HepG2 (cell line): ENCODE results near the gene BZW1. TPM values are rescaled to one million over a fixed set of nuclear protein-coding genes. Genes with fewer than 3 reads are reported as not detected.

Source experiments
- CBFB ChIP-seq: sonication (generic); formaldehyde crosslinking; IDR thresholded peaks from 2 replicates; pipeline ENCODE4 v1.4.0; 2020; ENCODE audit warnings: missing genetic modification reagents
- HDAC1 ChIP-seq: sonication (generic); formaldehyde crosslinking; IDR thresholded peaks from 2 replicates; pipeline ENCODE4 v1.5.1; 2020; ENCODE audit warnings: mild to moderate bottlenecking, missing genetic modification reagents
- HNRNPK ChIP-seq: fragments of 200-400 bp; formaldehyde crosslinking; IDR thresholded peaks from 2 replicates; pipeline ENCODE4 v1.6.1; 2018; ENCODE audit warnings: low read length, low read depth, moderate library complexity, mild to moderate bottlenecking; ENCODE audit not compliant: poor library complexity, severe bottlenecking
- IKZF4 ChIP-seq: sonication (generic); formaldehyde crosslinking; IDR thresholded peaks from 2 replicates; pipeline ENCODE4 v1.5.1; 2020; ENCODE audit warnings: borderline replicate concordance, mild to moderate bottlenecking, low read depth, missing genetic modification reagents; ENCODE audit errors: not compliant biosample characterization
- SIN3A ChIP-seq: IDR thresholded peaks from 2 replicates; pipeline ENCODE4 v1.6.1; 2011; ENCODE audit warnings: low read depth, mild to moderate bottlenecking, control low read depth, low read length, borderline replicate concordance
- YY1 ChIP-seq: IDR thresholded peaks from 2 replicates; pipeline ENCODE4 v1.6.1; 2011; ENCODE audit warnings: low read length, low read depth, moderate library complexity, mild to moderate bottlenecking; ENCODE audit not compliant: insufficient read depth, insufficient replicate concordance
- ZFP41 ChIP-seq: sonication (generic); formaldehyde crosslinking; IDR thresholded peaks from 2 replicates; pipeline ENCODE4 v1.4.0; 2020; ENCODE audit warnings: mild to moderate bottlenecking, missing genetic modification reagents, borderline replicate concordance
- ZNF160 ChIP-seq: sonication (generic); formaldehyde crosslinking; IDR thresholded peaks from 2 replicates; pipeline ENCODE4 v1.8.0; 2022; ENCODE audit warnings: mild to moderate bottlenecking, inconsistent platforms, missing genetic modification reagents
- ZNF24 ChIP-seq: fragments of 450-650 bp; IDR thresholded peaks from 2 replicates; pipeline ENCODE4 v1.6.1; 2017; ENCODE audit warnings: antibody characterized with exemption, mild to moderate bottlenecking
- ZNF501 ChIP-seq: sonication (generic); formaldehyde crosslinking; IDR thresholded peaks from 2 replicates; pipeline ENCODE4 v1.5.1; 2020; ENCODE audit warnings: mild to moderate bottlenecking, moderate library complexity, missing genetic modification reagents
- ZNF766 ChIP-seq: sonication (generic); formaldehyde crosslinking; IDR thresholded peaks from 2 replicates; pipeline ENCODE4 v1.5.0; 2020; ENCODE audit warnings: missing genetic modification reagents, borderline replicate concordance
- polyA plus RNA-seq, 8 experiments: library from polyadenylated mRNA; depleted of rRNA in 3 of 8; stranded (reverse) in 7 of 8; unstranded in 1 of 8; fragments of >200 nt; fragmentation: Illumina TruSeq in 4 of 8; extraction: Trizol in 4 of 8; gene quantifications; 2 replicates each; pipeline versions ENCODE4 v1.2.1 to v1.2.3, GENCODE V29; 2011 to 2016; ENCODE audit warnings: low read depth in 4 of 8, missing spikeins in 1 of 8, mixed read lengths in 1 of 8; ENCODE audit not compliant: insufficient read depth in 1 of 8
- total RNA-seq, 5 experiments: library from RNA; depleted of rRNA; stranded (reverse); fragments of >200 nt; fragmentation: Illumina TruSeq; extraction: Trizol; gene quantifications; 2 replicates each; pipeline ENCODE4 v1.2.3, GENCODE V29; 2016; ENCODE audit warnings: low read depth in 1 of 5
- TF ChIP-seq, protein P1 (sequence below): sonication (generic); formaldehyde crosslinking; IDR thresholded peaks from 2 replicates; pipeline ENCODE4 v1.8.1; 2023; ENCODE audit warnings: mild to moderate bottlenecking, moderate library complexity, missing genetic modification reagents
- TF ChIP-seq, protein P2 (sequence below): sonication (generic); formaldehyde crosslinking; IDR thresholded peaks from 2 replicates; pipeline ENCODE4 v1.9.0; 2021; ENCODE audit warnings: missing genetic modification reagents, mild to moderate bottlenecking, borderline replicate concordance
- TF ChIP-seq, protein P3 (sequence below): sonication (generic); formaldehyde crosslinking; IDR thresholded peaks from 2 replicates; pipeline ENCODE4 v1.4.0; 2020; ENCODE audit warnings: mild to moderate bottlenecking, missing genetic modification reagents
- TF ChIP-seq, protein P4 (sequence below): sonication (generic); formaldehyde crosslinking; IDR thresholded peaks from 2 replicates; pipeline ENCODE4 v1.5.1; 2020; ENCODE audit warnings: mild to moderate bottlenecking, missing genetic modification reagents, moderate library complexity

The BZW1 gene
- total and polyA plus RNA-seq, 2 of the 13 experiments (the other 11 are each of a cell fraction or from before 2014, with no cell fraction given) = 106 to 384 TPM

DNA sequence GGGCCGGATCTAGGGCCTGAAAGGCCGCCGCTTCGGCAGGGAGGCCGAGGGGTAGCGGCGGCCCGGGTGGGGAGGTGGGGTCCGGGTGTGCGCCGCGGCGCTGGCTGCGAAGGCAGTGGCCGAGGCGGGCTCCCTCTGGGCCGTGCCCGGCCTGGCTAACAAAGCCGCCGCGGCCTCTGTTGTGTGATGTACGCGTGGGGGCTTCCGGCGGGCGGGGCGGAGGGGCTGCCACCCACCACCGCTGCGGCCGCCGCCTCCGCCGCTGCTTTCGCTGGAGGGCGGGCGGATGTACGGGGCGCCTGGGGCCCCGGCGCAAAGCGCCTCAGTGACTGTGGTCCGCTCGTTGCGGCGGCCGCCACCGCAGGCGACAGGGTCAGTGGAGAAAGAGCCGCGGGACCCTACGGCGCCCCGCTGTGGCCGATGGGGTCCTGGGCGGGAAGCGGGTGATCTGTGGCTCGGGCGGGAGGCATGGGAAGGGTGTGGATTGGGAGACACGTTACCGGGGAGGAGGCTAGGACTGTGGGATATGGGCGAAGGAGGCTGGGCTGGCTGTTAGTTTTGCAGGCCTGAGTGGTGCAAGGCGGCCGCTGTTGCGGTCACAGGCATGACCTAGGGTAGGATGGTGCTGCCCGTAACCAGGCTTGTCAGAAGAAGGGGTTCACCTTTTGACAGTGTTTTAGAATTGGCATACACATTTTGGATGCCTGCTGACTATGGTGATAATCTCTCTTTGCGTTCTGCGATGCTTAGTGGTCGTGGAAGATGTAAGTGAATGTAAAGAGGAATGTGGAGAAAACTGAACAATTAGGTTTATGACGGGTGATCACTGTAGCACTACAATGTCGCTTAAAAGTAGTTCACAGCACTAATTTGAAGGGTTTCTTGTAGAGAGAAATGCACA, 662 bp downstream of the BZW1 start (continued):
- TF ChIP-seq, protein P1, sequence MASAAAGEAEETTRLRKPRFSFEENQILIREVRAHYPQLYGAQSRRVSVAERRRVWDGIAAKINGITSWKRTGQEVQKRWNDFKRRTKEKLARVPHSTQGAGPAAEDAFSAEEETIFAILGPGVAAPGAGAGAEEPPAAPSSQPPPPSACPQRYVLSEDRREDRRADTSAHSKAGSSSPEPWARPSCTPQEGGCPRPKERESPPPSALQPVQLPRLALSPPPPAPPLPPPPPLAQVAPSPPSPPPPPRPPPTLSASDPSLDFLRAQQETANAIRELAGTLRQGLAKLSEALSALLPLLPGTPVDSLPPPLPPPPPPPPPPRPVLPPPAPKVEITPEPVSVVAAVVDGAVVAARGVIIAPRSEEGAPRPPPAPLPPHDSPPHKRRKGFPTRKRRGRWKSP (CRISPR knock-in tag) = peak; percentile 82; the same call in 1 of the 2 replicates
- TF ChIP-seq ZNF501 (peak; percentile 77), ZFP41 (CRISPR knock-in tag) (no peak), YY1 (peak; percentile 71), SIN3A (peak; percentile 51; the same call in 1 of the 2 replicates), CBFB (CRISPR knock-in tag) (peak; percentile 72), ZNF160 (CRISPR knock-in tag) (no peak; the same call in 1 of the 2 replicates), ZNF766 (CRISPR knock-in tag) (no peak), IKZF4 (CRISPR knock-in tag) (peak; percentile 74), HNRNPK (peak; percentile 97), HDAC1 (CRISPR knock-in tag) (peak; percentile 63), ZNF24 (no peak)
- TF ChIP-seq, protein P2, sequence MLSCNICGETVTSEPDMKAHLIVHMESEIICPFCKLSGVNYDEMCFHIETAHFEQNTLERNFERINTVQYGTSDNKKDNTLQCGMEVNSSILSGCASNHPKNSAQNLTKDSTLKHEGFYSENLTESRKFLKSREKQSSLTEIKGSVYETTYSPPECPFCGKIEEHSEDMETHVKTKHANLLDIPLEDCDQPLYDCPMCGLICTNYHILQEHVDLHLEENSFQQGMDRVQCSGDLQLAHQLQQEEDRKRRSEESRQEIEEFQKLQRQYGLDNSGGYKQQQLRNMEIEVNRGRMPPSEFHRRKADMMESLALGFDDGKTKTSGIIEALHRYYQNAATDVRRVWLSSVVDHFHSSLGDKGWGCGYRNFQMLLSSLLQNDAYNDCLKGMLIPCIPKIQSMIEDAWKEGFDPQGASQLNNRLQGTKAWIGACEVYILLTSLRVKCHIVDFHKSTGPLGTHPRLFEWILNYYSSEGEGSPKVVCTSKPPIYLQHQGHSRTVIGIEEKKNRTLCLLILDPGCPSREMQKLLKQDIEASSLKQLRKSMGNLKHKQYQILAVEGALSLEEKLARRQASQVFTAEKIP (CRISPR knock-in tag) = no peak
- TF ChIP-seq, protein P3, sequence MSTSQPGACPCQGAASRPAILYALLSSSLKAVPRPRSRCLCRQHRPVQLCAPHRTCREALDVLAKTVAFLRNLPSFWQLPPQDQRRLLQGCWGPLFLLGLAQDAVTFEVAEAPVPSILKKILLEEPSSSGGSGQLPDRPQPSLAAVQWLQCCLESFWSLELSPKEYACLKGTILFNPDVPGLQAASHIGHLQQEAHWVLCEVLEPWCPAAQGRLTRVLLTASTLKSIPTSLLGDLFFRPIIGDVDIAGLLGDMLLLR (CRISPR knock-in tag) = no peak; the same call in 1 of the 2 replicates
- TF ChIP-seq, protein P4, sequence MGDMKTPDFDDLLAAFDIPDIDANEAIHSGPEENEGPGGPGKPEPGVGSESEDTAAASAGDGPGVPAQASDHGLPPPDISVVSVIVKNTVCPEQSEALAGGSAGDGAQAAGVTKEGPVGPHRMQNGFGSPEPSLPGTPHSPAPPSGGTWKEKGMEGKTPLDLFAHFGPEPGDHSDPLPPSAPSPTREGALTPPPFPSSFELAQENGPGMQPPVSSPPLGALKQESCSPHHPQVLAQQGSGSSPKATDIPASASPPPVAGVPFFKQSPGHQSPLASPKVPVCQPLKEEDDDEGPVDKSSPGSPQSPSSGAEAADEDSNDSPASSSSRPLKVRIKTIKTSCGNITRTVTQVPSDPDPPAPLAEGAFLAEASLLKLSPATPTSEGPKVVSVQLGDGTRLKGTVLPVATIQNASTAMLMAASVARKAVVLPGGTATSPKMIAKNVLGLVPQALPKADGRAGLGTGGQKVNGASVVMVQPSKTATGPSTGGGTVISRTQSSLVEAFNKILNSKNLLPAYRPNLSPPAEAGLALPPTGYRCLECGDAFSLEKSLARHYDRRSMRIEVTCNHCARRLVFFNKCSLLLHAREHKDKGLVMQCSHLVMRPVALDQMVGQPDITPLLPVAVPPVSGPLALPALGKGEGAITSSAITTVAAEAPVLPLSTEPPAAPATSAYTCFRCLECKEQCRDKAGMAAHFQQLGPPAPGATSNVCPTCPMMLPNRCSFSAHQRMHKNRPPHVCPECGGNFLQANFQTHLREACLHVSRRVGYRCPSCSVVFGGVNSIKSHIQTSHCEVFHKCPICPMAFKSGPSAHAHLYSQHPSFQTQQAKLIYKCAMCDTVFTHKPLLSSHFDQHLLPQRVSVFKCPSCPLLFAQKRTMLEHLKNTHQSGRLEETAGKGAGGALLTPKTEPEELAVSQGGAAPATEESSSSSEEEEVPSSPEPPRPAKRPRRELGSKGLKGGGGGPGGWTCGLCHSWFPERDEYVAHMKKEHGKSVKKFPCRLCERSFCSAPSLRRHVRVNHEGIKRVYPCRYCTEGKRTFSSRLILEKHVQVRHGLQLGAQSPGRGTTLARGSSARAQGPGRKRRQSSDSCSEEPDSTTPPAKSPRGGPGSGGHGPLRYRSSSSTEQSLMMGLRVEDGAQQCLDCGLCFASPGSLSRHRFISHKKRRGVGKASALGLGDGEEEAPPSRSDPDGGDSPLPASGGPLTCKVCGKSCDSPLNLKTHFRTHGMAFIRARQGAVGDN = peak; percentile 79
